ENCODE data around the gene USP20. TPM values are rescaled to one million over a fixed set of nuclear protein-coding genes. Genes with fewer than 3 reads are reported as not detected.

The USP20 gene
- total RNA-seq, 1 donor from 2014 or later, result 39.2 TPM

- Mint-ChIP-seq H3K36me3 (peaks cover 18% of the 10 kb centered on the region), H3K27me3 (no peaks in the 10 kb centered on the region), H3K4me1 (ENCODE audit: unreplicated experiment) (no peaks in the 10 kb centered on the region), H3K4me3 (no peak overlapping the region), H3K27ac (no peak overlapping the region), H3K9me3 (no peaks in the 10 kb centered on the region)
- no peak for DNase-seq (ENCODE audit: extremely low spot score, unreplicated experiment)
- no peak for TF ChIP-seq CTCF (conservative IDR thresholded peaks at IDR 0.05)
These were observed 27.9 kb downstream of the USP20 start for GRCh38 chr9:129863059-129863690.

- Mint-ChIP-seq H3K4me3 (no peak overlapping the region), H3K27me3 (no peaks in the 10 kb centered on the region), H3K36me3 (peaks cover 18% of the 10 kb centered on the region), H3K9me3 (no peaks in the 10 kb centered on the region), H3K4me1 (ENCODE audit: unreplicated experiment) (no peaks in the 10 kb centered on the region), H3K27ac (peak overlapping the region; percentile 63)
- DNase-seq (ENCODE audit: extremely low spot score, unreplicated experiment), result no peak
- TF ChIP-seq CTCF (conservative IDR thresholded peaks at IDR 0.05), result no peak
These were observed 29.9 kb downstream of the USP20 start for GRCh38 chr9:129864991-129865647.

GRCh38 chr9:129865668-129866320, 30.5 kb downstream of the USP20 start:
- Mint-ChIP-seq H3K4me1 (ENCODE audit: unreplicated experiment) (no peaks in the 10 kb centered on the region), H3K27ac (no peak overlapping the region)
- DNase-seq (ENCODE audit: extremely low spot score, unreplicated experiment), result no peak

GRCh38 chr9:129866394-129867135, 31.3 kb downstream of the USP20 start:
- Mint-ChIP-seq H3K36me3 (peaks cover 17% of the 10 kb centered on the region), H3K4me3 (no peak overlapping the region), H3K4me1 (ENCODE audit: unreplicated experiment) (no peaks in the 10 kb centered on the region), H3K27ac (no peak overlapping the region), H3K27me3 (no peaks in the 10 kb centered on the region), H3K9me3 (no peaks in the 10 kb centered on the region)
- TF ChIP-seq CTCF (conservative IDR thresholded peaks at IDR 0.05), result no peak
- DNase-seq (ENCODE audit: extremely low spot score, unreplicated experiment), result no peak

More at GRCh38 chr9:129865668-129866320, 30.5 kb downstream of the USP20 start:
- Mint-ChIP-seq H3K36me3 (peaks cover 18% of the 10 kb centered on the region), H3K9me3 (no peaks in the 10 kb centered on the region), H3K4me3 (no peak overlapping the region), H3K27me3 (no peaks in the 10 kb centered on the region)
- no peak for TF ChIP-seq CTCF (conservative IDR thresholded peaks at IDR 0.05)

GRCh38 chr9:129867136-129868022, 32.1 kb downstream of the USP20 start:
- H3K9me3 Mint-ChIP-seq, result no peaks in the 10 kb centered on the region
- H3K27me3 Mint-ChIP-seq, result no peaks in the 10 kb centered on the region
- no peak for TF ChIP-seq CTCF (conservative IDR thresholded peaks at IDR 0.05)
- H3K4me1 Mint-ChIP-seq (ENCODE audit: unreplicated experiment), result no peaks in the 10 kb centered on the region
- peaks cover 12% of the 10 kb centered on the region for H3K36me3 Mint-ChIP-seq
- H3K4me3 Mint-ChIP-seq, result no peak overlapping the region
- DNase-seq (ENCODE audit: extremely low spot score, unreplicated experiment), result no peak
- H3K27ac Mint-ChIP-seq, result no peak overlapping the region
